Activated CD4-positive, alpha-beta T cell treated with anti-CD3 and anti-CD28 coated beads, Interleukin-2, amount 10 ng/mL, durations not matched to agents 24 days and 14 days (primary cell): Measurements from ENCODE around the gene TMEM170B. TPM values are rescaled to one million over a fixed set of nuclear protein-coding genes. Genes with fewer than 3 reads are reported as not detected.

Experiments used
- DNase-seq: peaks from one replicate; pipeline ENCODE4 v3.0.0; 2022
- H3K27ac Mint-ChIP-seq: one replicate; pipeline ENCODE4 v1.8.0; 2022; ENCODE audit warnings: mild to moderate bottlenecking, mixed read lengths
- H3K27me3 Mint-ChIP-seq: one replicate; pipeline ENCODE4 v1.8.0; 2022; ENCODE audit warnings: mixed read lengths
- H3K36me3 Mint-ChIP-seq: one replicate; pipeline ENCODE4 v1.8.0; 2022; ENCODE audit warnings: low read depth, mild to moderate bottlenecking, mixed read lengths
- H3K4me1 Mint-ChIP-seq: one replicate; pipeline ENCODE4 v1.8.0; 2021; ENCODE audit warnings: mixed read lengths
- H3K4me3 Mint-ChIP-seq: one replicate; pipeline ENCODE4 v1.8.0; 2022; ENCODE audit warnings: mild to moderate bottlenecking, moderate library complexity, mixed read lengths
- H3K9me3 Mint-ChIP-seq: one replicate; pipeline ENCODE4 v1.8.0; 2021; ENCODE audit warnings: mixed read lengths
- intact Hi-C: fragments of 100-400 bp; cut with micrococcal nuclease; formaldehyde crosslinking; loops from one replicate; pipeline ENCODE4 v1.15.1; 2023
- total RNA-seq: library from RNA; stranded (reverse); gene quantifications from 2 replicates; pipeline ENCODE4 v1.2.3, GENCODE V29; 2022

Gene TMEM170B
- total RNA-seq, 1 donor from 2014 or later = 0.72 TPM

- Mint-ChIP-seq H3K4me3 (no peak overlapping the region), H3K27ac (no peak overlapping the region), H3K9me3 (no peaks in the 10 kb centered on the region), H3K27me3 (peaks cover 19% of the 10 kb centered on the region), H3K4me1 (no peaks in the 10 kb centered on the region), H3K36me3 (no peaks in the 10 kb centered on the region)
- DNase-seq = no peak
- intact Hi-C loops = no loop called here
Measured at GRCh38 chr6:11604836-11605506, 67.4 kb downstream of the TMEM170B start.

GRCh38 chr6:11605507-11605905 is 68.0 kb downstream of the TMEM170B start:
- no peak for DNase-seq
- peaks cover 19% of the 10 kb centered on the region for H3K27me3 Mint-ChIP-seq
- H3K4me3 Mint-ChIP-seq = no peak overlapping the region
- H3K27ac Mint-ChIP-seq = no peak overlapping the region
- H3K4me1 Mint-ChIP-seq = no peaks in the 10 kb centered on the region
- H3K36me3 Mint-ChIP-seq = no peaks in the 10 kb centered on the region
- no peaks in the 10 kb centered on the region for H3K9me3 Mint-ChIP-seq
- intact Hi-C loops = no loop called here

GRCh38 chr6:11606332-11606731 is 68.8 kb downstream of the TMEM170B start:
- Mint-ChIP-seq H3K27me3 (peaks cover 19% of the 10 kb centered on the region), H3K4me1 (no peaks in the 10 kb centered on the region), H3K36me3 (no peaks in the 10 kb centered on the region), H3K9me3 (no peaks in the 10 kb centered on the region), H3K4me3 (no peak overlapping the region), H3K27ac (no peak overlapping the region)
- intact Hi-C loops = no loop called here
- DNase-seq = no peak

- H3K27me3 Mint-ChIP-seq = peaks cover 16% of the 10 kb centered on the region
- intact Hi-C loops = no loop called here
- DNase-seq = no peak
- no peak overlapping the region for H3K27ac Mint-ChIP-seq
- H3K36me3 Mint-ChIP-seq = no peaks in the 10 kb centered on the region
- no peak overlapping the region for H3K4me3 Mint-ChIP-seq
- no peaks in the 10 kb centered on the region for H3K4me1 Mint-ChIP-seq
- H3K9me3 Mint-ChIP-seq = no peaks in the 10 kb centered on the region
Measured at GRCh38 chr6:11607383-11607782, 69.8 kb downstream of the TMEM170B start.

GRCh38 chr6:11608600-11609323 is 71.2 kb downstream of the TMEM170B start:
- Mint-ChIP-seq H3K27me3 (peaks cover 11% of the 10 kb centered on the region), H3K27ac (no peak overlapping the region), H3K4me1 (no peaks in the 10 kb centered on the region), H3K9me3 (no peaks in the 10 kb centered on the region), H3K4me3 (no peak overlapping the region), H3K36me3 (no peaks in the 10 kb centered on the region)
- intact Hi-C loops = no loop called here
- DNase-seq = no peak

- intact Hi-C loops = no loop called here
- peaks cover 7% of the 10 kb centered on the region for H3K27me3 Mint-ChIP-seq
- no peak for DNase-seq
- H3K4me3 Mint-ChIP-seq = no peak overlapping the region
- H3K4me1 Mint-ChIP-seq = no peaks in the 10 kb centered on the region
- no peaks in the 10 kb centered on the region for H3K9me3 Mint-ChIP-seq
- no peak overlapping the region for H3K27ac Mint-ChIP-seq
- H3K36me3 Mint-ChIP-seq = no peaks in the 10 kb centered on the region
Measured at GRCh38 chr6:11609324-11610071, 71.9 kb downstream of the TMEM170B start.

- no peaks in the 10 kb centered on the region for H3K36me3 Mint-ChIP-seq
- no peak overlapping the region for H3K4me3 Mint-ChIP-seq
- no peak for DNase-seq
- intact Hi-C loops = no loop called here
- no peak overlapping the region for H3K27ac Mint-ChIP-seq
- peaks cover 2% of the 10 kb centered on the region for H3K27me3 Mint-ChIP-seq
- H3K9me3 Mint-ChIP-seq = no peaks in the 10 kb centered on the region
- H3K4me1 Mint-ChIP-seq = no peaks in the 10 kb centered on the region
Measured at GRCh38 chr6:11613336-11613735, 75.8 kb downstream of the TMEM170B start.

GRCh38 chr6:11613858-11614257 is 76.3 kb downstream of the TMEM170B start:
- Mint-ChIP-seq H3K4me3 (no peak overlapping the region), H3K27me3 (peaks cover 2% of the 10 kb centered on the region), H3K36me3 (no peaks in the 10 kb centered on the region), H3K9me3 (no peaks in the 10 kb centered on the region), H3K27ac (no peak overlapping the region), H3K4me1 (no peaks in the 10 kb centered on the region)
- DNase-seq = no peak
- intact Hi-C loops = no loop called here

GRCh38 chr6:11614534-11615213 is 77.1 kb downstream of the TMEM170B start:
- H3K4me1 Mint-ChIP-seq = no peaks in the 10 kb centered on the region

GRCh38 chr6:11615214-11615602 is 77.7 kb downstream of the TMEM170B start:
- no peak overlapping the region for H3K4me3 Mint-ChIP-seq
- H3K27ac Mint-ChIP-seq = no peak overlapping the region
- no peaks in the 10 kb centered on the region for H3K27me3 Mint-ChIP-seq
- intact Hi-C loops = no loop called here
- H3K36me3 Mint-ChIP-seq = no peaks in the 10 kb centered on the region
- H3K4me1 Mint-ChIP-seq = no peaks in the 10 kb centered on the region
- no peaks in the 10 kb centered on the region for H3K9me3 Mint-ChIP-seq
- DNase-seq = no peak

More at GRCh38 chr6:11614534-11615213, 77.1 kb downstream of the TMEM170B start:
- intact Hi-C loops = no loop called here
- Mint-ChIP-seq H3K27ac (no peak overlapping the region), H3K4me3 (no peak overlapping the region), H3K9me3 (no peaks in the 10 kb centered on the region), H3K36me3 (no peaks in the 10 kb centered on the region), H3K27me3 (no peaks in the 10 kb centered on the region)
- DNase-seq = no peak

- H3K36me3 Mint-ChIP-seq = no peaks in the 10 kb centered on the region
- no peaks in the 10 kb centered on the region for H3K9me3 Mint-ChIP-seq
- no peak overlapping the region for H3K4me3 Mint-ChIP-seq
- no peaks in the 10 kb centered on the region for H3K4me1 Mint-ChIP-seq
- intact Hi-C loops = no loop called here
- no peak overlapping the region for H3K27ac Mint-ChIP-seq
- H3K27me3 Mint-ChIP-seq = no peaks in the 10 kb centered on the region
- DNase-seq = no peak
Measured at GRCh38 chr6:11616200-11616611, 78.7 kb downstream of the TMEM170B start.

GRCh38 chr6:11618533-11618932 is 81.0 kb downstream of the TMEM170B start:
- no peak overlapping the region for H3K4me3 Mint-ChIP-seq

GRCh38 chr6:11621119-11621518 is 83.6 kb downstream of the TMEM170B start:
- intact Hi-C loops = no loop called here
- Mint-ChIP-seq H3K4me1 (no peaks in the 10 kb centered on the region), H3K36me3 (no peaks in the 10 kb centered on the region), H3K27ac (no peak overlapping the region), H3K27me3 (no peaks in the 10 kb centered on the region), H3K4me3 (no peak overlapping the region), H3K9me3 (no peaks in the 10 kb centered on the region)
- DNase-seq = no peak

More at GRCh38 chr6:11618533-11618932, 81.0 kb downstream of the TMEM170B start:
- Mint-ChIP-seq H3K27me3 (no peaks in the 10 kb centered on the region), H3K4me1 (no peaks in the 10 kb centered on the region), H3K27ac (no peak overlapping the region), H3K9me3 (no peaks in the 10 kb centered on the region), H3K36me3 (no peaks in the 10 kb centered on the region)
- intact Hi-C loops = no loop called here
- DNase-seq = no peak

GRCh38 chr6:11622156-11622555 is 84.6 kb downstream of the TMEM170B start:
- H3K27ac Mint-ChIP-seq = no peak overlapping the region
- no peak overlapping the region for H3K4me3 Mint-ChIP-seq
- H3K9me3 Mint-ChIP-seq = no peaks in the 10 kb centered on the region
- no peaks in the 10 kb centered on the region for H3K4me1 Mint-ChIP-seq
- no peaks in the 10 kb centered on the region for H3K36me3 Mint-ChIP-seq
- no peak for DNase-seq
- intact Hi-C loops = no loop called here
- no peaks in the 10 kb centered on the region for H3K27me3 Mint-ChIP-seq
